Prostate gland (tissue), 2 donors: ENCODE data around the gene HNRNPL. TPM values are rescaled to one million over a fixed set of nuclear protein-coding genes. Genes with fewer than 3 reads are reported as not detected.

ENCODE experiments used
- DNase-seq: peaks from one replicate; pipeline ENCODE4 v3.0.0-alpha.2; 2019; ENCODE audit warnings: low spot score
- H3K27ac ChIP-seq, 2 donors: fragments of 200-600 bp; sonication (generic); 2 replicates each; pipeline ENCODE4 v1.5.1; 2017 to 2019
- H3K27me3 ChIP-seq: fragments of 200-600 bp; sonication (generic); replicated peaks from 2 replicates; pipeline ENCODE4 v1.5.1; 2019; ENCODE audit not compliant: insufficient read depth
- H3K36me3 ChIP-seq, 2 donors: fragments of 200-600 bp; sonication (generic); 1 replicate in 1 of 2; 2 replicates in 1 of 2; pipeline versions ENCODE4 v1.5.1 to v1.8.1; 2017 to 2019
- H3K4me1 ChIP-seq: fragments of 200-600 bp; sonication (generic); replicated peaks from 2 replicates; pipeline ENCODE4 v1.5.1; 2019
- H3K4me3 ChIP-seq, 2 donors: fragments of 200-600 bp; sonication (generic); 2 replicates each; pipeline ENCODE4 v1.5.1; 2017 to 2019
- H3K9me3 ChIP-seq: fragments of 200-600 bp; sonication (generic); 2 replicates; pipeline ENCODE4 v1.5.1; 2017
- POLR2A ChIP-seq: fragments of 450-650 bp; IDR thresholded peaks from one replicate; pipeline ENCODE4 v1.6.1; 2016; ENCODE audit warnings: antibody characterized with exemption, mild to moderate bottlenecking
- POLR2AphosphoS5 ChIP-seq: sonication (generic); formaldehyde crosslinking; IDR thresholded peaks from one replicate; pipeline ENCODE4 v1.6.1; 2017; ENCODE audit warnings: antibody characterized with exemption
- WGBS: methylation state at CpG from one replicate; pipeline ENCODE4 v1.1.5; 2018; 5-methylcytosine and 5-hydroxymethylcytosine counted together
- intact Hi-C: fragments of 100-400 bp; cut with DNase I; formaldehyde crosslinking; loops from one replicate; pipeline ENCODE4 v1.14.2; 2022
- total RNA-seq, 2 donors: library from RNA; depleted of rRNA; stranded (reverse); fragments of >200 nt; gene quantifications; one replicate each; pipeline ENCODE4 v1.1.0, GENCODE V29; 2016
- TF ChIP-seq, protein P1 (sequence below), 4 experiments: fragments of 200-600 bp in 2 of 4; fragments of 450-650 bp in 2 of 4; sonication (generic) in 2 of 4; IDR thresholded peaks; 1 replicate in 3 of 4; 2 replicates in 1 of 4; pipeline ENCODE4 v1.5.1; 2016 to 2019; ENCODE audit warnings: antibody characterized with exemption in 4 of 4, mild to moderate bottlenecking in 2 of 4, moderate library complexity in 2 of 4

Gene HNRNPL
- total RNA-seq, 2 donors from 2014 or later: 210 to 231 TPM

DNA sequence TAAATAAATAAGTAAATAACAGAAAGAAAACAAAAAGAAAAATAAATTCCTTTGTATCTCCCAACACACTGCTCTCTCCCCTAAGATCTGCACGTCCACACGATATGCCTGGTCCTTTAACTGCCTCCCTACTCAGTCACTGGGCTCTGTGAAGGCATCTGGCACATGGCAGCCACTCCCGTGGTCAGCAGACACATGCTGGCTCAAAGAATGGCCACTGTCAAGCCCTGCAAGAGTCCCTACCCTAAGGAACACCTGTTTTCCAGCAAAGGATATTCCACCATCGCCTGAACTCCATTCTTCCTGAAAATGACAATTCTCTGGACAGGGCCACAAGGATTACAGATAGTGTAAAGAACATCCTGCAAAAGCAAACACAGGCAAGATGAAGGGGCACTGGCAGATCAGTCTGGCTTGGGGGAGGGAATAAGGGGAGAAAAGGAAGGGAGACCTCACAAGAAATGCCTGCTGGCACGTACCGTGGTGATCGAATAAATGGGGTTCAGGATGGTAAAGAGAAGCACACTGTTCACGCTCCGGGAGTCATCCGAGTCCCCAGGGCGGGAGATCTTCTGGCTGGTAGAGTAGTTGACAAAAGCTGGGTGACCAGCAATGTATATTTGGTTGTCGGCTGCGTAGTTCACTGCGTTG lies 4.3 kb downstream of the HNRNPL start:
- peaks cover 8% of the 10 kb centered on the region for H3K4me1 ChIP-seq
- H3K9me3 ChIP-seq: no peaks in the 10 kb centered on the region
- H3K27me3 ChIP-seq: no peaks in the 10 kb centered on the region
- H3K36me3 ChIP-seq: peaks cover 42 to 52% of the 10 kb centered on the region in 2 donors
- intact Hi-C loops: loop anchor here (5.0 kb wide), 1 partner anchor 228 kb away; the partner anchor contains the start of genes EIF3K and MAP4K1
- no peak overlapping the region for H3K27ac ChIP-seq
- no peak for DNase-seq
- WGBS: 90% methylated on average over 14 of the region's 14 CpGs
- no peak overlapping the region for H3K4me3 ChIP-seq
- TF ChIP-seq POLR2A: no peak
- TF ChIP-seq POLR2AphosphoS5: no peak
- TF ChIP-seq, protein P1, sequence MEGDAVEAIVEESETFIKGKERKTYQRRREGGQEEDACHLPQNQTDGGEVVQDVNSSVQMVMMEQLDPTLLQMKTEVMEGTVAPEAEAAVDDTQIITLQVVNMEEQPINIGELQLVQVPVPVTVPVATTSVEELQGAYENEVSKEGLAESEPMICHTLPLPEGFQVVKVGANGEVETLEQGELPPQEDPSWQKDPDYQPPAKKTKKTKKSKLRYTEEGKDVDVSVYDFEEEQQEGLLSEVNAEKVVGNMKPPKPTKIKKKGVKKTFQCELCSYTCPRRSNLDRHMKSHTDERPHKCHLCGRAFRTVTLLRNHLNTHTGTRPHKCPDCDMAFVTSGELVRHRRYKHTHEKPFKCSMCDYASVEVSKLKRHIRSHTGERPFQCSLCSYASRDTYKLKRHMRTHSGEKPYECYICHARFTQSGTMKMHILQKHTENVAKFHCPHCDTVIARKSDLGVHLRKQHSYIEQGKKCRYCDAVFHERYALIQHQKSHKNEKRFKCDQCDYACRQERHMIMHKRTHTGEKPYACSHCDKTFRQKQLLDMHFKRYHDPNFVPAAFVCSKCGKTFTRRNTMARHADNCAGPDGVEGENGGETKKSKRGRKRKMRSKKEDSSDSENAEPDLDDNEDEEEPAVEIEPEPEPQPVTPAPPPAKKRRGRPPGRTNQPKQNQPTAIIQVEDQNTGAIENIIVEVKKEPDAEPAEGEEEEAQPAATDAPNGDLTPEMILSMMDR (IDR thresholded peaks at IDR 0.05): no peak

DNA sequence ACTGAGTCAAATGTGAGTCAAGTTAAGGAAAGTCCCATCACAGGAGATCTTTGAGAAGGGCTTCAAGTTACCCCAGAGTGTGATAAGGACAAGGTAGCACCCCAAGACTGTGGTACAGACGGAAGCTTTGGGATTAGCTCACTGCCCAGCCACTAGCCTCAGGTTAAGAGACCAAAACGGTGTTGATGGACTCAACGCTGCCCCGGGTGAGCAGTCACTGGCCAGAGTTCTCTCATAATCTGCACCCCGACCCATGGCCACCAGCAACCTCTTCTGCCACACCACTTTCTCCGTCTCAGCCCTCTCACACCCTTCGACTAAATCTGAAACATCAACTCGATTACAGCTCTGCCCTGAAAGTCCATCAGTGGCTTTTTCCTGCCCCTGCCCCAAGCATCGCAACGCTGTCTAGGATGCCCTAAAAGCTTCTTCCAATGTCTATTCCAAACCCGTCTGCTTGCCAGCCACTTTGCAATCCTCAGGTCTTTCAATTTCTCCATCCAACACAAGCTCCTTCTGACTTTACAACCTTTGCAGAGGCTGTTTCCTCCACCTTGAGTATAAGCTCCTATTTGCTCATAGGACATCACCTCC lies 5.6 kb downstream of the HNRNPL start:
- no peak for DNase-seq
- H3K4me3 ChIP-seq: no peak overlapping the region
- no peaks in the 10 kb centered on the region for H3K9me3 ChIP-seq
- TF ChIP-seq POLR2AphosphoS5 (no peak), POLR2A (no peak)
- TF ChIP-seq, protein P1 (IDR thresholded peaks at IDR 0.05): no peak
- H3K4me1 ChIP-seq: peaks cover 12% of the 10 kb centered on the region
- no peak overlapping the region for H3K27ac ChIP-seq
- 86% methylated on average over 10 of the region's 11 CpGs for WGBS
- no peaks in the 10 kb centered on the region for H3K27me3 ChIP-seq
- peaks cover 50 to 58% of the 10 kb centered on the region in 2 donors for H3K36me3 ChIP-seq
- intact Hi-C loops: no loop called here

DNA sequence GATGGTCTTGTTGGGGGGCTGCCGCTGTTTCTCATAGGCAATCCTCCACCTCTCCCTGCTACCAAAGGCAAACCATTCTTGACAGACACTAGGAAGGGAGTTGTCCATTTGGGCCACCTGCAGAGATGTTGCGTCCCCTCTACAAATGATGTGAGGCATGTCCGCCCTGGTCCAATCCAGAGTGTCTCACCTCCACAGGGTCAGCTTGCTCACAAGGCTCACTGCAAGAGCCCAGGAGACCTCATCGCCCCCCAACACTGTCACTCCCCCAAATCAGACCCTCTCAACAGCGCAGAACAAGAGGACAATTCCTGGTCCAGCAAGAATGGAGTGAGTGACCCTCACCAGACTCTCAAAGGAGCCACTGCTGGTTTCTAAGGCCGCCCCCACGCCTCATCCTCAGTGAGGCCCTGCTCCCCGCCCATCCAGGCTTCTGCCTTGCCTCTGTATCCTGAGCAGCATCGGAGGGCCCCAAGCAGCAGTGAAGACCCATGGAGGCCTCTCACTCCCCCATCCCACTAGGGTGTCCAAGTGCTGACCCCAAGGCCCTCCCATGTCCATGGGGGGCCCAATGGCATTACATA lies 6.5 kb downstream of the HNRNPL start:
- 98% methylated on average over 9 of the region's 9 CpGs for WGBS
- H3K27ac ChIP-seq: no peak overlapping the region
- H3K27me3 ChIP-seq: no peaks in the 10 kb centered on the region
- intact Hi-C loops: no loop called here
- no peaks in the 10 kb centered on the region for H3K9me3 ChIP-seq
- H3K36me3 ChIP-seq: peaks cover 50 to 58% of the 10 kb centered on the region in 2 donors
- peaks cover 19% of the 10 kb centered on the region for H3K4me1 ChIP-seq
- TF ChIP-seq, protein P1 (IDR thresholded peaks at IDR 0.05): no peak
- TF ChIP-seq POLR2A (no peak), POLR2AphosphoS5 (no peak)
- no peak for DNase-seq
- H3K4me3 ChIP-seq: no peak overlapping the region

DNA sequence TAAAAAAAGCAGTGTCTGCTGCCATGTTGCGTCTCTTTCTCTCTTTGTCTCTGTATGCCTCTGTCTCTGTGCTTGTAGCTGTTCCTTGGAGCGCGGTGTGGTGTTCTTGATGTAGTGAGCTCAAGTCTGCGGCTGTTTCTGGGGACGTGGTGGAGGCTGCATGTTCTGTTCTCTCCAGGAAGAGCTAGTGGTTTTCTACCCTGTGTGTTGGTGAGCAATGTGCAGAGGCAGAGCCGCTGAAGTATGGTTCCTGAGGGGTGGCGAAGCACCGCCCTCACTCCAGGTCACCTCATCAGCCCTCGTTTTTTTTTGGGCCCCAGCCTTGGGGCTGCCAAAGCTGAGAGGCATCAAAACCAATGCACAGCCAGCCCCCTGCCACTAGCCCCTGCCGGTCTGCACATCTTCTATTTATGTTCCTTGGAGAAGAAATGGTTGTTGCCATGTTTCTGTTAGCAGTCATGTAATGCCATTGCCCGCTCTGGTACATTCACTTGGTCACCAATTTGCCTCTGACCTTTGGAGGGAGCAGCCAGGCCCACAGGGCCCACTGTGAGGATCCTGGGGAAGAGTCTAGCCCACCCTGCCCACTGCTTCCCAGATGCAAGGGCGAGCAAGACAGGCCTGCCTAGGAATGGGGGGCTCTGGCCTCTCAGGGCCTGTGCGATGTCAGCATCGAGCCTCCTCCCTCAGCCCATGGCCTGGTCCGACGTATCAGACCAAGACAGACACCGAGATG lies 7.2 kb downstream of the HNRNPL start:
- peaks cover 50 to 58% of the 10 kb centered on the region in 2 donors for H3K36me3 ChIP-seq

More for the DNA sequence above, 7.2 kb downstream of the HNRNPL start:
- Histone ChIP-seq H3K4me3 (no peak overlapping the region), H3K4me1 (peaks cover 15% of the 10 kb centered on the region), H3K27ac (no peak overlapping the region), H3K27me3 (no peaks in the 10 kb centered on the region), H3K9me3 (no peaks in the 10 kb centered on the region)
- no peak for DNase-seq
- intact Hi-C loops: no loop called here
- TF ChIP-seq POLR2AphosphoS5: no peak
- no peak for TF ChIP-seq POLR2A
- TF ChIP-seq, protein P1 (IDR thresholded peaks at IDR 0.05): no peak
- WGBS: 86% methylated on average over 17 of the region's 17 CpGs
